ENCODE results near the gene MCHR2.

Gene MCHR2

GRCh38 chr6:99873084-99873483, 120.9 kb downstream of the MCHR2 start:
- Mint-ChIP-seq H3K9me3 (no peaks in the 10 kb centered on the region), H3K36me3 (ENCODE audit: low read depth) (no peaks in the 10 kb centered on the region), H3K27ac (no peak overlapping the region), H3K27me3 (ENCODE audit: low read depth, poor library complexity) (peaks cover 20% of the 10 kb centered on the region), H3K4me1 (peaks cover 10% of the 10 kb centered on the region), H3K4me3 (no peak overlapping the region)
- TF ChIP-seq CTCF (IDR thresholded peaks at IDR 0.05), result no peak
- DNase-seq, result no peak

- H3K9me3 Mint-ChIP-seq, result no peaks in the 10 kb centered on the region
- no peak overlapping the region for H3K27ac Mint-ChIP-seq
- no peak overlapping the region for H3K4me3 Mint-ChIP-seq
- no peak for DNase-seq
- H3K27me3 Mint-ChIP-seq (ENCODE audit: low read depth, poor library complexity), result peaks cover 22% of the 10 kb centered on the region
- H3K4me1 Mint-ChIP-seq, result peaks cover 4% of the 10 kb centered on the region
- no peaks in the 10 kb centered on the region for H3K36me3 Mint-ChIP-seq (ENCODE audit: low read depth)
- TF ChIP-seq CTCF (IDR thresholded peaks at IDR 0.05), result no peak
Measured at GRCh38 chr6:99871641-99872040, 122.4 kb downstream of the MCHR2 start.

Data from nephron progenitor cell (in vitro differentiated cells).